OCI-LY7 (cell line): ENCODE measurements around the gene TBC1D32. TPM values are rescaled to one million over a fixed set of nuclear protein-coding genes. Genes with fewer than 3 reads are reported as not detected.

Source experiments
- BruUV-seq: library from RNA; stranded (reverse); fragments of 400-500 nt; replicated peaks from 2 replicates; lab custom pipeline; 2021; lab: Mats Ljungman, UMichigan
- CTCF ChIA-PET: fragments of 300-600 bp; sonication (Branson Sonifier 250); formaldehyde crosslinking; loops from one replicate; lab custom pipeline; 2022; ENCODE audit warnings: antibody characterized with exemption; ENCODE audit not compliant: unreplicated experiment; lab: Charles Lee
- POLR2A ChIA-PET: fragments of 300-600 bp; sonication (Branson Sonifier 250); formaldehyde crosslinking; loops from one replicate; lab custom pipeline; 2022; ENCODE audit warnings: antibody characterized with exemption; lab: Charles Lee
- DNase-seq: peaks from one replicate; pipeline ENCODE4 v3.0.0-alpha.2; 2015; ENCODE audit warnings: low spot score
- H2AFZ ChIP-seq: fragments of 200-600 bp; sonication (generic), shearing (Covaris generic); 2 replicates; pipeline ENCODE4 v1.6.1; 2014; ENCODE audit warnings: mild to moderate bottlenecking, antibody characterized with exemption, low read length, moderate library complexity
- H3K27ac ChIP-seq: fragments of 200-600 bp; sonication (generic); 2 replicates; pipeline ENCODE4 v1.5.1; 2014; ENCODE audit warnings: mixed run types, low read depth, mild to moderate bottlenecking, moderate library complexity, low read length, inconsistent platforms; ENCODE audit not compliant: poor library complexity, severe bottlenecking
- H3K36me3 ChIP-seq: fragments of 200-600 bp; sonication (generic); 2 replicates; pipeline ENCODE4 v1.6.1; 2014; ENCODE audit warnings: mild to moderate bottlenecking, antibody characterized with exemption, low read length, moderate library complexity, mixed read lengths; ENCODE audit not compliant: insufficient read depth
- H3K4me1 ChIP-seq: fragments of 200-600 bp; sonication (generic); 2 replicates; pipeline ENCODE4 v1.5.1; 2014; ENCODE audit warnings: mild to moderate bottlenecking, low read length; ENCODE audit not compliant: insufficient read depth, poor library complexity, severe bottlenecking
- H3K4me2 ChIP-seq: fragments of 200-600 bp; sonication (generic); 2 replicates; pipeline ENCODE4 v1.6.1; 2014; ENCODE audit warnings: mild to moderate bottlenecking, low read length
- H3K4me3 ChIP-seq: fragments of 200-600 bp; sonication (generic); 2 replicates; pipeline ENCODE4 v1.5.1; 2014; ENCODE audit warnings: mild to moderate bottlenecking, low read depth, low read length; ENCODE audit not compliant: poor library complexity, severe bottlenecking
- H3K79me2 ChIP-seq: fragments of 200-600 bp; sonication (generic); 2 replicates; pipeline ENCODE4 v1.6.1; 2016; ENCODE audit warnings: low read depth, mild to moderate bottlenecking, low read length, moderate library complexity, mixed read lengths; ENCODE audit not compliant: insufficient read depth
- H3K9me2 ChIP-seq: fragments of 200-600 bp; sonication (generic); 2 replicates; pipeline ENCODE4 v1.6.1; 2016; ENCODE audit warnings: mild to moderate bottlenecking, low read length, mixed read lengths; ENCODE audit not compliant: insufficient read depth
- H3K9me3 ChIP-seq: fragments of 200-600 bp; sonication (generic); 2 replicates; pipeline ENCODE4 v1.6.1; 2014; ENCODE audit warnings: mild to moderate bottlenecking, mixed run types, low read length, mixed read lengths
- H4K20me1 ChIP-seq: fragments of 200-600 bp; sonication (generic); 2 replicates; pipeline ENCODE4 v1.6.1; 2014; ENCODE audit warnings: mild to moderate bottlenecking, antibody characterized with exemption, low read length, moderate library complexity, mixed read lengths; ENCODE audit not compliant: insufficient read depth
- CTCF ChIP-seq: fragments of 200-600 bp; sonication (generic); conservative IDR thresholded peaks from 2 replicates; pipeline ENCODE4 v1.5.1; 2014; ENCODE audit warnings: mild to moderate bottlenecking, antibody characterized with exemption, low read length, moderate library complexity, mixed read lengths
- EZH2phosphoT487 ChIP-seq: fragments of 200-600 bp; sonication (generic); IDR thresholded peaks from 2 replicates; pipeline ENCODE4 v1.6.1; 2018; ENCODE audit warnings: low read depth, borderline replicate concordance, mild to moderate bottlenecking, mixed run types, antibody characterized with exemption, low read length, moderate library complexity, mixed read lengths
- intact Hi-C: fragments of 100-400 bp; cut with micrococcal nuclease; formaldehyde crosslinking; loops from one replicate; pipeline ENCODE4 v1.10.0; 2022; ENCODE audit not compliant: unreplicated experiment
- total RNA-seq, 2 experiments: library from RNA; depleted of rRNA in 1 of 2; stranded (reverse); fragments of >200 nt in 1 of 2; shearing (Covaris generic) in 1 of 2; gene quantifications; 2 replicates each; pipeline ENCODE4 v1.2.3, GENCODE V29; 2014 to 2022

Gene TBC1D32
- total RNA-seq, 2 experiments from 2014 or later: 3.8 to 5.1 TPM

- H3K36me3 ChIP-seq: no peaks in the 10 kb centered on the region
- no peaks in the 10 kb centered on the region for H3K79me2 ChIP-seq
- ChIA-PET CTCF (no interaction called here), POLR2A (interaction anchor here (0.6 kb wide), 1 partner anchor 1250 kb away, joined by 3 read pairs; no protein-coding TSS in a partner anchor)
- no peaks in the 10 kb centered on the region for H3K9me2 ChIP-seq
- no peak for DNase-seq
- no peaks in the 10 kb centered on the region for H3K9me3 ChIP-seq
- TF ChIP-seq EZH2phosphoT487: no peak
- TF ChIP-seq CTCF: no peak
- H3K27ac ChIP-seq: no peak overlapping the region
- no TSS peak for BruUV-seq
- no peak overlapping the region for H3K4me3 ChIP-seq
- H3K4me1 ChIP-seq: no peaks in the 10 kb centered on the region
- no peaks in the 10 kb centered on the region for H4K20me1 ChIP-seq
- intact Hi-C loops: no loop called here
- no peak overlapping the region for H2AFZ ChIP-seq
- H3K4me2 ChIP-seq: no peak overlapping the region
These were observed 96.4 kb downstream of the TBC1D32 start for GRCh38 chr6:121237859-121238258.

- no peaks in the 10 kb centered on the region for H3K9me2 ChIP-seq
- no peaks in the 10 kb centered on the region for H3K36me3 ChIP-seq
- ChIA-PET CTCF (no interaction called here), POLR2A (interaction anchor here (0.6 to 0.8 kb wide), 2 partner anchors 10 to 36 kb away, joined by 3 read pairs; no protein-coding TSS in a partner anchor)
- no peak overlapping the region for H3K4me2 ChIP-seq
- H3K4me3 ChIP-seq: no peak overlapping the region
- no peak overlapping the region for H3K27ac ChIP-seq
- intact Hi-C loops: no loop called here
- no peaks in the 10 kb centered on the region for H3K79me2 ChIP-seq
- H3K4me1 ChIP-seq: no peaks in the 10 kb centered on the region
- no peaks in the 10 kb centered on the region for H4K20me1 ChIP-seq
- TF ChIP-seq CTCF (no peak), EZH2phosphoT487 (no peak)
- no peaks in the 10 kb centered on the region for H3K9me3 ChIP-seq
- H2AFZ ChIP-seq: no peak overlapping the region
- BruUV-seq: no TSS peak
- DNase-seq: no peak
These were observed 97.3 kb downstream of the TBC1D32 start for GRCh38 chr6:121236984-121237383.

GRCh38 chr6:121235386-121235785, 98.9 kb downstream of the TBC1D32 start:
- no peak overlapping the region for H3K27ac ChIP-seq
- ChIA-PET CTCF (no interaction called here), POLR2A (interaction anchor here (1.0 to 1.4 kb wide), 2 partner anchors 9 to 68 kb away, joined by 3 read pairs; no protein-coding TSS in a partner anchor)
- H3K4me1 ChIP-seq: no peaks in the 10 kb centered on the region
- no peaks in the 10 kb centered on the region for H3K79me2 ChIP-seq
- no peak overlapping the region for H2AFZ ChIP-seq
- H3K9me3 ChIP-seq: no peaks in the 10 kb centered on the region
- intact Hi-C loops: no loop called here
- no peak overlapping the region for H3K4me2 ChIP-seq
- no peak overlapping the region for H3K4me3 ChIP-seq
- no TSS peak for BruUV-seq
- no peaks in the 10 kb centered on the region for H4K20me1 ChIP-seq
- TF ChIP-seq CTCF: no peak
- TF ChIP-seq EZH2phosphoT487: no peak
- H3K36me3 ChIP-seq: no peaks in the 10 kb centered on the region
- H3K9me2 ChIP-seq: no peaks in the 10 kb centered on the region
- DNase-seq: no peak
